H9 (cell line): ENCODE data around the gene LCMT2. TPM values are rescaled to one million over a fixed set of nuclear protein-coding genes. Genes with fewer than 3 reads are reported as not detected.

Experiments used
- DNase-seq: peaks from one replicate; pipeline ENCODE4 v3.0.0-alpha.2; 2017
- H2AFZ ChIP-seq: one replicate; pipeline ENCODE4 v1.6.1; 2013; ENCODE audit warnings: mild to moderate bottlenecking, low read length, control low read depth, moderate library complexity
- H2AK5ac ChIP-seq: 2 replicates; pipeline ENCODE4 v1.6.1; 2013; ENCODE audit warnings: low read length, control low read depth, mixed read lengths; ENCODE audit not compliant: insufficient read length
- H2BK120ac ChIP-seq: one replicate; pipeline ENCODE4 v1.6.1; 2013; ENCODE audit warnings: low read depth, mild to moderate bottlenecking, low read length, control low read depth, inconsistent platforms; ENCODE audit not compliant: poor library complexity, severe bottlenecking
- H2BK12ac ChIP-seq: 2 replicates; pipeline ENCODE4 v1.6.1; 2013; ENCODE audit warnings: low read length, control low read depth, mixed read lengths, low read depth; ENCODE audit not compliant: insufficient read length
- H2BK15ac ChIP-seq: 2 replicates; pipeline ENCODE4 v1.6.1; 2013; ENCODE audit warnings: low read depth, low read length, control low read depth
- H2BK20ac ChIP-seq: one replicate; pipeline ENCODE4 v1.6.1; 2013; ENCODE audit warnings: low read depth, mild to moderate bottlenecking, low read length, control low read depth, inconsistent platforms; ENCODE audit not compliant: poor library complexity, severe bottlenecking
- H2BK5ac ChIP-seq: 2 replicates; pipeline ENCODE4 v1.6.1; 2013; ENCODE audit warnings: low read length, control low read depth, mixed read lengths; ENCODE audit not compliant: insufficient read length
- H3K14ac ChIP-seq: 2 replicates; pipeline ENCODE4 v1.6.1; 2013; ENCODE audit warnings: low read length, control low read depth; ENCODE audit not compliant: insufficient read depth
- H3K18ac ChIP-seq: 2 replicates; pipeline ENCODE4 v1.6.1; 2013; ENCODE audit warnings: low read depth, mild to moderate bottlenecking, mixed read lengths, low read length, control low read depth; ENCODE audit not compliant: insufficient read length
- H3K23ac ChIP-seq: 2 replicates; pipeline ENCODE4 v1.6.1; 2013; ENCODE audit warnings: low read length, control low read depth, mixed read lengths, low read depth; ENCODE audit not compliant: insufficient read length
- H3K23me2 ChIP-seq: 2 replicates; pipeline ENCODE4 v1.6.1; 2013; ENCODE audit warnings: low read depth, mild to moderate bottlenecking, mixed read lengths, low read length, control low read depth; ENCODE audit not compliant: insufficient read length, poor library complexity, severe bottlenecking
- H3K27ac ChIP-seq: 2 replicates; pipeline ENCODE4 v1.5.1; 2013; ENCODE audit warnings: low read length, control low read depth, mixed read lengths, low read depth; ENCODE audit not compliant: insufficient read length
- H3K27me3 ChIP-seq: 2 replicates; pipeline ENCODE4 v1.6.1; 2013; ENCODE audit warnings: low read length, control low read depth, inconsistent platforms; ENCODE audit not compliant: insufficient read depth
- H3K4ac ChIP-seq: 2 replicates; pipeline ENCODE4 v1.6.1; 2013; ENCODE audit warnings: low read depth, mild to moderate bottlenecking, control low read depth, inconsistent platforms, low read length, moderate library complexity
- H3K4me1 ChIP-seq: 2 replicates; pipeline ENCODE4 v1.6.1; 2013; ENCODE audit warnings: low read length, control low read depth, inconsistent platforms; ENCODE audit not compliant: insufficient read depth
- H3K4me2 ChIP-seq: 2 replicates; pipeline ENCODE4 v1.6.1; 2013; ENCODE audit warnings: low read length, control low read depth, mixed read lengths; ENCODE audit not compliant: insufficient read length, insufficient read depth
- H3K56ac ChIP-seq: 2 replicates; pipeline ENCODE4 v1.6.1; 2013; ENCODE audit warnings: low read depth, mild to moderate bottlenecking, mixed read lengths, low read length, control low read depth; ENCODE audit not compliant: insufficient read length
- H3K79me1 ChIP-seq: 2 replicates; pipeline ENCODE4 v1.6.1; 2013; ENCODE audit warnings: low read depth, mild to moderate bottlenecking, moderate library complexity, low read length, control low read depth, inconsistent platforms; ENCODE audit not compliant: insufficient read depth, poor library complexity, severe bottlenecking
- H3K79me2 ChIP-seq: 2 replicates; pipeline ENCODE4 v1.6.1; 2013; ENCODE audit warnings: low read length, control low read depth, inconsistent platforms; ENCODE audit not compliant: insufficient read depth
- H3K9ac ChIP-seq: 2 replicates; pipeline ENCODE4 v1.6.1; 2013; ENCODE audit warnings: low read length, control low read depth, mixed read lengths; ENCODE audit not compliant: insufficient read length; ENCODE audit errors: extremely low read depth
- H3K9me3 ChIP-seq: one replicate; pipeline ENCODE4 v1.6.1; 2013; ENCODE audit warnings: low read depth, low read length, inconsistent platforms; ENCODE audit not compliant: control insufficient read depth
- H3T11ph ChIP-seq: one replicate; pipeline ENCODE4 v1.6.1; 2013; ENCODE audit warnings: mild to moderate bottlenecking, low read length, control low read depth, inconsistent platforms
- H4K20me1 ChIP-seq: one replicate; pipeline ENCODE4 v1.6.1; 2013; ENCODE audit not compliant: control insufficient read depth, insufficient read length, insufficient read depth
- H4K5ac ChIP-seq: 2 replicates; pipeline ENCODE4 v1.6.1; 2013; ENCODE audit warnings: low read depth, mild to moderate bottlenecking, mixed read lengths, low read length, control low read depth; ENCODE audit not compliant: insufficient read length
- H4K8ac ChIP-seq: replicated peaks from 2 replicates; pipeline ENCODE4 v1.6.1; 2013; ENCODE audit warnings: low read length, control low read depth, mixed read lengths, low read depth; ENCODE audit not compliant: insufficient read length
- H4K91ac ChIP-seq: 2 replicates; pipeline ENCODE4 v1.6.1; 2013; ENCODE audit warnings: low read depth, mild to moderate bottlenecking, moderate library complexity, mixed read lengths, low read length, control low read depth; ENCODE audit not compliant: insufficient read length
- H3K27ac Mint-ChIP-seq, 3 experiments: 2 replicates in 2 of 3; 3 replicates in 1 of 3; pipeline ENCODE4 v1.8.0; 2020 to 2021; ENCODE audit warnings: mixed read lengths in 3 of 3, mild to moderate bottlenecking in 1 of 3, moderate library complexity in 1 of 3
- H3K27me3 Mint-ChIP-seq: 2 replicates; pipeline ENCODE4 v1.8.0; 2021; ENCODE audit warnings: low read depth, mild to moderate bottlenecking, moderate library complexity, mixed read lengths
- H3K36me3 Mint-ChIP-seq, 3 experiments: 2 replicates in 2 of 3; 3 replicates in 1 of 3; pipeline ENCODE4 v1.8.0; 2020 to 2021; ENCODE audit warnings: low read depth in 3 of 3, mixed read lengths in 3 of 3; ENCODE audit not compliant: insufficient read depth in 1 of 3
- H3K4me1 Mint-ChIP-seq, 2 experiments: 2 replicates each; pipeline ENCODE4 v1.8.0; 2020; ENCODE audit warnings: mixed read lengths in 2 of 2
- H3K4me3 Mint-ChIP-seq, 2 experiments: 2 replicates in 1 of 2; 3 replicates in 1 of 2; pipeline ENCODE4 v1.8.0; 2020 to 2021; ENCODE audit warnings: mild to moderate bottlenecking in 2 of 2, mixed read lengths in 2 of 2, moderate library complexity in 1 of 2
- H3K9me3 Mint-ChIP-seq, 2 experiments: 2 replicates in 1 of 2; 3 replicates in 1 of 2; pipeline ENCODE4 v1.8.0; 2020; ENCODE audit warnings: mild to moderate bottlenecking in 2 of 2, mixed read lengths in 2 of 2, moderate library complexity in 1 of 2
- WGBS: extraction: QIAGEN DNeasy Blood & Tissue Kit; methylation state at CpG from one replicate; pipeline ENCODE4 v1.1.7; 2013; ENCODE audit warnings: missing lambda C conversion rate, low lambda C conversion rate, mixed read lengths; ENCODE audit not compliant: insufficient read length; ENCODE audit errors: extremely low coverage; 5-methylcytosine and 5-hydroxymethylcytosine counted together
- total RNA-seq: library from RNA; stranded (reverse); gene quantifications from 2 replicates; pipeline ENCODE4 v1.2.1, GENCODE V29; 2021
- TF ChIP-seq, protein P1 (sequence below): fragments of 200-600 bp; sonication (generic); conservative IDR thresholded peaks from 3 replicates; pipeline ENCODE4 v1.8.0; 2021; ENCODE audit warnings: antibody characterized with exemption, mild to moderate bottlenecking

LCMT2 gene
- total RNA-seq, 1 experiment from 2014 or later, result 16.5 TPM

DNA sequence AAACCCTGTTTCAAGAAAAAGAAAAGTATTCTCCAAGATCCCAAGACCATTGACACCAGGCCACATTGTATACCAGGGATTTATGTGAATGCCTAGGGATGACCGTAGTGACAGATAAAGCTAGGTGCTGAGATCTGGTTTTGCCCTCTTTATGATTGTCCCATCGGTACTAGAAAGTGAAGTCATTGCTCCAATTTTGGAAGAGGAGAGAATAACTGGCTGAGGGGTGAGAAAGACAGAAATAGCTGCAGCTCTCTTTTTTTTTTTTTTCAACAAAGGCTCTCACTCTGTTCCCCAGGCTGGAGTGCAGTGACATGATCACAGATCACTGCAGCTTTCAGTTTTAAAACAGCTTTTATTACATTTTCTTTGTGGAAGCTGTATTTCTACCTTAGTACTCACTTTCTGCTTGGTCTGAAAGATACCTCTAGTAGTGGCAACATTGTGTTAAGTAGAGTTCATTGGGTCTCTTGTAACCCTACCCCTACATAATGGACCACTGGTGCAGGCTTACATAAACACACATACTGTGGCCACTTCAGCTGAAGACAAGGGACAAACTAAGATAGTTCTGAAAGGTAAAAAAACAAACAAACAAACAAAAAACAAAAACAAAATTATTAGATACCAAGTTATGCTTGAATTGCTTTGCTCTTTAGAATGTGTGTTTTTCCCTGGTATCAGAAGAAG lies 22.5 kb upstream of the LCMT2 start:
- WGBS, result no CpG with 5 or more reads among the region's 2 CpGs
- no peak overlapping the region for H3T11ph ChIP-seq

More for the DNA sequence above, 22.5 kb upstream of the LCMT2 start:
- Histone ChIP-seq H3K27me3 (no peaks in the 10 kb centered on the region), H2AFZ (no peak overlapping the region), H4K91ac (no peak overlapping the region), H3K79me1 (no peaks in the 10 kb centered on the region), H3K23me2 (no peaks in the 10 kb centered on the region), H3K4ac (no peak overlapping the region), H3K9me3 (no peaks in the 10 kb centered on the region), H2BK20ac (no peak overlapping the region), H2BK15ac (no peak overlapping the region), H3K27ac (no peak overlapping the region), H3K79me2 (no peaks in the 10 kb centered on the region), H4K20me1 (no peaks in the 10 kb centered on the region), H4K8ac (no peak overlapping the region), H3K56ac (no peak overlapping the region), H2AK5ac (no peak overlapping the region), H2BK5ac (no peak overlapping the region), H2BK120ac (no peak overlapping the region), H3K4me2 (no peak overlapping the region), H3K4me1 (no peaks in the 10 kb centered on the region), H4K5ac (no peak overlapping the region), H3K23ac (no peak overlapping the region), H3K18ac (no peak overlapping the region), H3K14ac (no peak overlapping the region), H3K9ac (no peak overlapping the region), H2BK12ac (no peak overlapping the region)
- Mint-ChIP-seq H3K36me3 (peaks cover 3 to 24% (median 12%) of the 10 kb centered on the region in 3 experiments; a peak in 6 of 7 replicates), H3K27me3 (no peaks in the 10 kb centered on the region), H3K27ac (no peak overlapping the region), H3K9me3 (no peaks in the 10 kb centered on the region; a peak in 1 of 5 replicates), H3K4me3 (no peak overlapping the region), H3K4me1 (no peaks in the 10 kb centered on the region)
- DNase-seq, result no peak
- TF ChIP-seq, protein P1, sequence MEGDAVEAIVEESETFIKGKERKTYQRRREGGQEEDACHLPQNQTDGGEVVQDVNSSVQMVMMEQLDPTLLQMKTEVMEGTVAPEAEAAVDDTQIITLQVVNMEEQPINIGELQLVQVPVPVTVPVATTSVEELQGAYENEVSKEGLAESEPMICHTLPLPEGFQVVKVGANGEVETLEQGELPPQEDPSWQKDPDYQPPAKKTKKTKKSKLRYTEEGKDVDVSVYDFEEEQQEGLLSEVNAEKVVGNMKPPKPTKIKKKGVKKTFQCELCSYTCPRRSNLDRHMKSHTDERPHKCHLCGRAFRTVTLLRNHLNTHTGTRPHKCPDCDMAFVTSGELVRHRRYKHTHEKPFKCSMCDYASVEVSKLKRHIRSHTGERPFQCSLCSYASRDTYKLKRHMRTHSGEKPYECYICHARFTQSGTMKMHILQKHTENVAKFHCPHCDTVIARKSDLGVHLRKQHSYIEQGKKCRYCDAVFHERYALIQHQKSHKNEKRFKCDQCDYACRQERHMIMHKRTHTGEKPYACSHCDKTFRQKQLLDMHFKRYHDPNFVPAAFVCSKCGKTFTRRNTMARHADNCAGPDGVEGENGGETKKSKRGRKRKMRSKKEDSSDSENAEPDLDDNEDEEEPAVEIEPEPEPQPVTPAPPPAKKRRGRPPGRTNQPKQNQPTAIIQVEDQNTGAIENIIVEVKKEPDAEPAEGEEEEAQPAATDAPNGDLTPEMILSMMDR, result no peak
